ENCODE results near the gene RER1.

RER1 gene

GRCh38 chr1:2344744-2345296 is 46.8 kb upstream of the RER1 start:
- Histone ChIP-seq H3K9me3 (no peaks in the 10 kb centered on the region), H3K4me3 (no peak overlapping the region), H3K36me3 (no peaks in the 10 kb centered on the region), H3K27ac (no peak overlapping the region), H3K27me3 (no peaks in the 10 kb centered on the region), H3K4me1 (no peaks in the 10 kb centered on the region)
- TF ChIP-seq CTCF (IDR thresholded peaks at IDR 0.05), result no peak
- peak; percentile 17 to 61 for DNase-seq
- intact Hi-C loops (cut with DNase I; ENCODE audit: low total_unique reads), result no loop called here

GRCh38 chr1:2345297-2346075 is 46.2 kb upstream of the RER1 start:
- Histone ChIP-seq H3K4me1 (no peaks in the 10 kb centered on the region), H3K9me3 (no peaks in the 10 kb centered on the region), H3K36me3 (no peaks in the 10 kb centered on the region), H3K27ac (no peak overlapping the region), H3K4me3 (no peak overlapping the region), H3K27me3 (no peaks in the 10 kb centered on the region)
- TF ChIP-seq CTCF (IDR thresholded peaks at IDR 0.05), result no peak
- intact Hi-C loops (cut with DNase I; ENCODE audit: low total_unique reads), result no loop called here
- peak; percentile 3 to 61 for DNase-seq

- H3K36me3 ChIP-seq, result no peaks in the 10 kb centered on the region
- H3K4me1 ChIP-seq, result no peaks in the 10 kb centered on the region
- H3K27me3 ChIP-seq, result no peaks in the 10 kb centered on the region
- H3K9me3 ChIP-seq, result no peaks in the 10 kb centered on the region
- no peak overlapping the region for H3K4me3 ChIP-seq
- DNase-seq, result peak; percentile 9 to 38
- intact Hi-C loops (cut with DNase I; ENCODE audit: low total_unique reads), result no loop called here
- TF ChIP-seq CTCF (IDR thresholded peaks at IDR 0.05), result no peak
- no peak overlapping the region for H3K27ac ChIP-seq
Observed at GRCh38 chr1:2346691-2347408, 44.8 kb upstream of the RER1 start.

GRCh38 chr1:2347409-2347785 is 44.2 kb upstream of the RER1 start:
- intact Hi-C loops (cut with DNase I; ENCODE audit: low total_unique reads), result no loop called here
- no peak for TF ChIP-seq CTCF (IDR thresholded peaks at IDR 0.05)
- no peaks in the 10 kb centered on the region for H3K9me3 ChIP-seq
- no peaks in the 10 kb centered on the region for H3K27me3 ChIP-seq
- H3K4me1 ChIP-seq, result no peaks in the 10 kb centered on the region
- H3K27ac ChIP-seq, result no peak overlapping the region
- DNase-seq, result peak; percentile 4 to 57
- H3K4me3 ChIP-seq, result no peak overlapping the region
- H3K36me3 ChIP-seq, result no peaks in the 10 kb centered on the region

GRCh38 chr1:2347896-2348295 is 43.7 kb upstream of the RER1 start:
- Histone ChIP-seq H3K27me3 (no peaks in the 10 kb centered on the region), H3K9me3 (no peaks in the 10 kb centered on the region), H3K36me3 (no peaks in the 10 kb centered on the region), H3K4me1 (peaks cover 0 to 4% (median 3%) of the 10 kb centered on the region in 4 donors), H3K27ac (no peak overlapping the region), H3K4me3 (no peak overlapping the region)
- DNase-seq, result peak; percentile 8 to 50
- no peak for TF ChIP-seq CTCF (IDR thresholded peaks at IDR 0.05)
- intact Hi-C loops (cut with DNase I; ENCODE audit: low total_unique reads), result no loop called here
